WTC11 (cell line): ENCODE measurements around the gene GPATCH2L. TPM values are rescaled to one million over a fixed set of nuclear protein-coding genes. Genes with fewer than 3 reads are reported as not detected.

Experiments used
- ATAC-seq: fragments of 200-7000 bp; cut with Tn5 transposase; 2 replicates; pipeline ENCODE4 v1.10.0; 2021; ENCODE audit warnings: mild to moderate bottlenecking, moderate library complexity
- CTCF ChIA-PET: fragments of 300-600 bp; sonication (Branson Sonifier 250); formaldehyde crosslinking; loops from one replicate; lab custom pipeline; 2021; ENCODE audit warnings: antibody characterized with exemption; lab: Charles Lee
- POLR2A ChIA-PET: fragments of 350-600 bp; sonication (Branson Sonifier 250); formaldehyde crosslinking; loops from one replicate; lab custom pipeline; 2021; ENCODE audit warnings: antibody characterized with exemption; lab: Charles Lee
- DNase-seq: peaks from one replicate; pipeline ENCODE4 v3.0.0; 2021; ENCODE audit warnings: low spot score
- H3K27ac Mint-ChIP-seq: 2 replicates; pipeline ENCODE4 v1.8.0; 2021; ENCODE audit warnings: mixed read lengths
- H3K27me3 Mint-ChIP-seq: 2 replicates; pipeline ENCODE4 v1.8.0; 2021; ENCODE audit warnings: low read depth, mild to moderate bottlenecking, moderate library complexity, mixed read lengths
- H3K36me3 Mint-ChIP-seq: 2 replicates; pipeline ENCODE4 v1.8.0; 2021; ENCODE audit warnings: mixed read lengths
- H3K4me1 Mint-ChIP-seq: 2 replicates; pipeline ENCODE4 v1.8.0; 2022; ENCODE audit warnings: mixed read lengths
- H3K4me3 Mint-ChIP-seq: 2 replicates; pipeline ENCODE4 v1.8.0; 2021; ENCODE audit warnings: mild to moderate bottlenecking, moderate library complexity, mixed read lengths
- H3K9me3 Mint-ChIP-seq: 2 replicates; pipeline ENCODE4 v1.8.0; 2021; ENCODE audit warnings: mixed read lengths
- ARID4B ChIP-seq: sonication (generic); formaldehyde crosslinking; IDR thresholded peaks from 2 replicates; pipeline ENCODE4 v1.8.0; 2023; ENCODE audit warnings: missing genetic modification reagents, mild to moderate bottlenecking, borderline replicate concordance
- ATF3 ChIP-seq: sonication (generic); formaldehyde crosslinking; conservative IDR thresholded peaks from 2 replicates; pipeline ENCODE4 v1.8.1; 2022; ENCODE audit warnings: mild to moderate bottlenecking, missing genetic modification reagents
- CREB1 ChIP-seq: sonication (generic); formaldehyde crosslinking; IDR thresholded peaks from 2 replicates; pipeline ENCODE4 v1.8.0; 2023; ENCODE audit warnings: mild to moderate bottlenecking, missing genetic modification reagents
- E2F1 ChIP-seq: sonication (generic); formaldehyde crosslinking; IDR thresholded peaks from 2 replicates; pipeline ENCODE4 v1.8.0; 2022; ENCODE audit warnings: mild to moderate bottlenecking, missing genetic modification reagents
- E2F4 ChIP-seq: sonication (generic); formaldehyde crosslinking; IDR thresholded peaks from 2 replicates; pipeline ENCODE4 v1.8.1; 2022; ENCODE audit warnings: low read depth, mild to moderate bottlenecking, moderate library complexity, missing genetic modification reagents, borderline replicate concordance
- HMGXB4 ChIP-seq: sonication (generic); formaldehyde crosslinking; IDR thresholded peaks from 2 replicates; pipeline ENCODE4 v1.8.1; 2023; ENCODE audit warnings: mild to moderate bottlenecking, moderate library complexity, missing genetic modification reagents
- RORB ChIP-seq: fragments of 250-450 bp; sonication (Bioruptor Pico); IDR thresholded peaks from 2 replicates; pipeline ENCODE4 v1.9.0; 2021; ENCODE audit warnings: mild to moderate bottlenecking
- SMAD3 ChIP-seq: sonication (generic); formaldehyde crosslinking; IDR thresholded peaks from 2 replicates; pipeline ENCODE4 v1.8.0; 2022; ENCODE audit warnings: missing genetic modification reagents, mild to moderate bottlenecking, borderline replicate concordance
- SP1 ChIP-seq: sonication (generic); formaldehyde crosslinking; conservative IDR thresholded peaks from 2 replicates; pipeline ENCODE4 v1.8.1; 2022; ENCODE audit warnings: missing genetic modification reagents
- TEAD1 ChIP-seq: sonication (generic); formaldehyde crosslinking; IDR thresholded peaks from 2 replicates; pipeline ENCODE4 v1.8.0; 2022; ENCODE audit warnings: mild to moderate bottlenecking, missing genetic modification reagents
- ZNF317 ChIP-seq: sonication (generic); formaldehyde crosslinking; IDR thresholded peaks from 2 replicates; pipeline ENCODE4 v1.8.1; 2023; ENCODE audit warnings: low read depth, mild to moderate bottlenecking, moderate library complexity, missing genetic modification reagents, borderline replicate concordance
- ZNF423 ChIP-seq: fragments of 250-450 bp; sonication (Bioruptor Pico); IDR thresholded peaks from 2 replicates; pipeline ENCODE4 v2.1.2; 2022; ENCODE audit warnings: mild to moderate bottlenecking, moderate library complexity
- total RNA-seq: library from RNA; stranded (reverse); gene quantifications from 3 replicates; pipeline ENCODE4 v1.2.3, GENCODE V29; 2021

The GPATCH2L gene
- total RNA-seq, 1 experiment from 2014 or later = 67.2 TPM

DNA sequence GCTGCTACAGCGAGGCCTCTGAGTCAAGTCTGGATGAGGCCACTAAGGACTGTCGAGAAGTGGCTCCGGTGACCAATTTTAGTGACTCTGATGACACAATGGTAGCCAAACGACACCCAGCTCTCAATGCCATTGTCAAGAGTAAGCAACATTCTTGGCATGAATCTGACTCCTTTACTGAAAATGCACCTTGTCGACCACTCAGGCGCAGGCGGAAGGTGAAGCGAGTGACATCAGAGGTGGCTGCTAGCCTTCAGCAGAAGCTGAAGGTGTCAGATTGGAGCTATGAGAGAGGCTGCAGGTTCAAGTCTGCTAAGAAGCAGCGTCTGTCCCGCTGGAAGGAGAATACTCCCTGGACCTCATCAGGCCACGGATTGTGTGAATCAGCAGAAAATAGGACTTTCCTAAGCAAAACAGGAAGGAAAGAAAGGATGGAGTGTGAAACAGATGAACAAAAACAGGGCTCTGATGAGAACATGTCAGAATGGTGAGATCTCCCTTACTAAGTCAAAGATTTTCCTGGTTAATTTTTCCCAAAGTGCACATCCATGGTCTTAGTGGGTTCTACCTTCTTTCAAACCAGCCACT is 2.9 kb downstream of the GPATCH2L start (continued):
- TF ChIP-seq ZNF423 = no peak
- no peak for TF ChIP-seq ARID4B (CRISPR knock-in tag)
- TF ChIP-seq CREB1 (CRISPR knock-in tag) = no peak
- TF ChIP-seq TEAD1 = no peak
- TF ChIP-seq SP1 = no peak
- no peak for TF ChIP-seq HMGXB4 (CRISPR knock-in tag)
- no peak for TF ChIP-seq ATF3 (CRISPR knock-in tag)
- TF ChIP-seq, all 79 proteins: peak for 0

- H3K36me3 Mint-ChIP-seq = peaks cover 37% of the 10 kb centered on the region
Measured at GRCh38 chr14:76163668-76164363, 12.1 kb downstream of the GPATCH2L start.

More at GRCh38 chr14:76163668-76164363, 12.1 kb downstream of the GPATCH2L start:
- no peaks in the 10 kb centered on the region for H3K4me1 Mint-ChIP-seq
- TF ChIP-seq HMGXB4 (CRISPR knock-in tag) = no peak
- TF ChIP-seq RORB (CRISPR knock-in tag) = no peak
- TF ChIP-seq SMAD3 (CRISPR knock-in tag) = no peak
- no peak for TF ChIP-seq ZNF317
- TF ChIP-seq E2F4 (CRISPR knock-in tag) = no peak
- TF ChIP-seq E2F1 (CRISPR knock-in tag) = no peak
- H3K27ac Mint-ChIP-seq = no peak overlapping the region
- H3K9me3 Mint-ChIP-seq = no peaks in the 10 kb centered on the region
- DNase-seq (no peak), ATAC-seq (no peak)
- H3K4me3 Mint-ChIP-seq = no peak overlapping the region
- POLR2A ChIA-PET = no interaction called here
- CTCF ChIA-PET = no interaction called here
- H3K27me3 Mint-ChIP-seq = no peaks in the 10 kb centered on the region
